ENCODE results near the gene GLYR1.

The GLYR1 gene

DNA sequence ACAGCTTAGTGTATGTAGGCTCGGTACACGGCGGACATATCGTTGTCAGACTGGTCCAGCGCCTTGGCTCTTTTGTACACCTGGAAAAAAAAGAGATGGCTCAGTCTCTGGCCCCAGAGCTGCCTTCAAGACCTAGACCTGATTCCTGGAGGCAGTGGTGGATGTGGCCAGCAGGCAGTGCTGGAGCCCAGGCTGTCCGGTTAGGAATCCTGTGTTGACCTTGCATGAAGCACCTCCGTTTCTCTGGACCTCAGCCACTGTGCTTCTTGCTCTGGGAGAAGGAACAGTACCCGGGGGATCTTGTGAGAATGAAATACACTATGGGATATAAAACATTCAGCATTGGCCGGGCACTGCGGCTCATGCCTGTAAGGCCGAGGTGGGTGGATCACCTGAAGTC is 41.9 kb downstream of the GLYR1 start:
- no peaks in the 10 kb centered on the region for H3K9me3 ChIP-seq
- TF ChIP-seq, protein P1, sequence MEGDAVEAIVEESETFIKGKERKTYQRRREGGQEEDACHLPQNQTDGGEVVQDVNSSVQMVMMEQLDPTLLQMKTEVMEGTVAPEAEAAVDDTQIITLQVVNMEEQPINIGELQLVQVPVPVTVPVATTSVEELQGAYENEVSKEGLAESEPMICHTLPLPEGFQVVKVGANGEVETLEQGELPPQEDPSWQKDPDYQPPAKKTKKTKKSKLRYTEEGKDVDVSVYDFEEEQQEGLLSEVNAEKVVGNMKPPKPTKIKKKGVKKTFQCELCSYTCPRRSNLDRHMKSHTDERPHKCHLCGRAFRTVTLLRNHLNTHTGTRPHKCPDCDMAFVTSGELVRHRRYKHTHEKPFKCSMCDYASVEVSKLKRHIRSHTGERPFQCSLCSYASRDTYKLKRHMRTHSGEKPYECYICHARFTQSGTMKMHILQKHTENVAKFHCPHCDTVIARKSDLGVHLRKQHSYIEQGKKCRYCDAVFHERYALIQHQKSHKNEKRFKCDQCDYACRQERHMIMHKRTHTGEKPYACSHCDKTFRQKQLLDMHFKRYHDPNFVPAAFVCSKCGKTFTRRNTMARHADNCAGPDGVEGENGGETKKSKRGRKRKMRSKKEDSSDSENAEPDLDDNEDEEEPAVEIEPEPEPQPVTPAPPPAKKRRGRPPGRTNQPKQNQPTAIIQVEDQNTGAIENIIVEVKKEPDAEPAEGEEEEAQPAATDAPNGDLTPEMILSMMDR (IDR thresholded peaks at IDR 0.05) = no peak
- no peaks in the 10 kb centered on the region for H3K27me3 ChIP-seq
- H3K4me3 ChIP-seq (ENCODE audit: low read depth in 1 of 2, low read length in 1 of 2) = no peak overlapping the region
- H3K27ac ChIP-seq = no peak overlapping the region
- peaks cover 31 to 37% of the 10 kb centered on the region in 2 experiments for H3K4me1 ChIP-seq (ENCODE audit: control insufficient read depth in 1 of 2, insufficient read depth in 1 of 2, low read depth in 1 of 2, low read length in 1 of 2)
- H3K36me3 ChIP-seq = peaks cover 62% of the 10 kb centered on the region

DNA sequence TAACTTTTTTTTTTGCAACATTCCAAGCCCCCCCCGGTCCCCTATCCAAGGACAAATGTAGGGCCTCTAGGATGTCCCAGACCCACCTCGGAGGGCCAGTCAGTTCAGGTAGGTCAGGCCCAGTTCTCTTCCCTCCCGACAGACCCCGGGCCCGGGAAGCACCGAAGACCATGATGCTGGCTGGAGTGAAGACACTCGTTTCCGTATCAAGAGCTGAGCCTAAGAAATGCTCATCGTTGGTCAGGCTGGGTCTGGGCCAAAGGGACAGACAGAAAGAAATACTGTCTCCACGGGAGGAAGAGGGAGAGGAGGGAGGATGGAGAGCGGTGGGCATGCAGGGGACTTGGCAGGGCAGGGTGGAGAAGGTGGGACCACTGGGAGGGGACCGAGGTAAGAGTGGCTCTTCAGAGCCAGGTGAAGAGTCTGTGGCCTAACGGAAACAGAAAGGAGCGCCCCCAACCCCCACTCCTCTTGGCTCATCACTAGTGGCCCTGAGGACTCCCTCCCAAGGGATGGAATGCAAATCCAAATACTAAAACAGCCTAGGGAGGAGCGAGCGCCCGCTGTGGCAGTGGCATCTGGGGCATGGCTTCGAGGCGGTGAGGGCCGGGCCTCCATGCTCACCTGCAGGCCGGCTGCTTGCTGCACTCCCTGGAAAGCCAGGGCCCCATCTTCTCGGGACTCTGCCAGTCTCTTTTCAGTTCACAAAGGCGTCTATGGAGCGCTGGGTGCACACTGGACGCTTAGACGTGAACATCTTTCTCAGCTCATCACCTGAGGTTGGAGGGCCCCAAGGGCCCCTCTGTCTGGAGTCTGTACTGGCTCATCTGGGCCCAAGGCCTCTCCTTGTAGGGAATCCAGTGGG is 43.0 kb downstream of the GLYR1 start:
- Histone ChIP-seq H3K27me3 (no peaks in the 10 kb centered on the region), H3K36me3 (peaks cover 58% of the 10 kb centered on the region), H3K4me1 (ENCODE audit: control insufficient read depth in 1 of 2, insufficient read depth in 1 of 2, low read depth in 1 of 2, low read length in 1 of 2) (peaks cover 33 to 40% of the 10 kb centered on the region in 2 experiments), H3K4me3 (ENCODE audit: low read depth in 1 of 2, low read length in 1 of 2) (peak overlapping the region; percentile 79 to 100), H3K27ac (peak overlapping the region; percentile 91), H3K9me3 (no peaks in the 10 kb centered on the region)
- TF ChIP-seq, protein P1 (IDR thresholded peaks at IDR 0.05) = no peak

DNA sequence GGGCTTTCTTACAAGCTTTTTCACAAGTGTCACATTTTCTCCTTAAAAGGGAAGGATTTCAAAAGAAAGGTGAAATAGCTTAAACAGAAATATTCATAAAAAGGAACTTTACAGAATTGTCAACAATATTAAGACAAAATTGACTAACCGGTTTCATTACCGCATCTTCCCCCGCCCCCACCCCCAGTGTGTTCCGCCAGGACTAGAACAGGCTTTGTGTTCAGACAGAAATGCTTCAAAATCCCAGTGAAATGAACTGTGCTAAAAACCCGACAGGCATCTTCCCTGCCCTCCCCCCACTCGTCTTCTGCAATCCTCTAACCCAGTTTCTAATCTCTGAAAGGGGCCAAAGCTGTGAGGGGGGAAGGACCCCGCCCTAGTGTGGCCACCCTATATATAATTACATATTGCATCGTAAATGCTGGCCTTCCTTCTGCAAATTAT is 43.7 kb downstream of the GLYR1 start:
- H3K4me3 ChIP-seq (ENCODE audit: low read depth in 1 of 2, low read length in 1 of 2) = peak overlapping the region; percentile 79 to 100
- TF ChIP-seq, protein P1 (IDR thresholded peaks at IDR 0.05) = no peak
- peak overlapping the region; percentile 91 for H3K27ac ChIP-seq

DNA sequence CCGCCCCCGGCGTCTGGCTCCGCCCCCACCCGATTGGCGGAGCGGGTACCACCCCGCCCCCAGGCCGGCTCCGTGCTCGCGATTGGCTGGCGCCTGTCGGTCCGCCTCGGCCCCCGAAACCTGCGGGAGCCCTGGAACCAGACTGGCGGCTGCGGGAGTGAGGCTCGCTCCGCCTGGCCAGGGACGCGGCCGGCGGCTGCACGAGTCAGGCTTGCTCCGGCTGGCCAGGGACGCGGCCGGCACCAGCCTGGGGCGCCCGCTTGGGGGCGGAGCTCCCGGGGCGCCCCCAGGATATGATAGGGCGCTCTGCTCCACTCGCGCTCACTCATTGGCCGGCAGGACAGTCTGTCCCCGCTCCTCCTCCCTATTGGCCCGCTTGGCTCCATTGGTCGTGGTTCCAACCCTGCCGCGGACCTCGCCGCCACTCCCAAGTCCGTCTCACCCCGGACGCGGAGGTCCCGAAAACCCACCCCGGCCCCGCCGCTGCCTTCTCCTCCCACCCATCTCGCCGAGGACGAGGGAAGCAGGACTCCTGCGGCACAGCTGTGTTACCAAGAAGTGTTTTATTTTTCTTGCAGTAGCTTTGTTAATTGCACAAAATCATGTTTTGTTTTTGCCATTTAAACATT is 44.3 kb downstream of the GLYR1 start:
- Histone ChIP-seq H3K4me3 (ENCODE audit: low read depth in 1 of 2, low read length in 1 of 2) (peak overlapping the region; percentile 79 to 100), H3K36me3 (peaks cover 58% of the 10 kb centered on the region), H3K27ac (peak overlapping the region; percentile 91), H3K4me1 (ENCODE audit: control insufficient read depth in 1 of 2, insufficient read depth in 1 of 2, low read depth in 1 of 2, low read length in 1 of 2) (peaks cover 33 to 40% of the 10 kb centered on the region in 2 experiments), H3K27me3 (no peaks in the 10 kb centered on the region), H3K9me3 (no peaks in the 10 kb centered on the region)
- TF ChIP-seq, protein P1 (IDR thresholded peaks at IDR 0.05) = peak; percentile 52

More for the DNA sequence above, 43.7 kb downstream of the GLYR1 start:
- Histone ChIP-seq H3K27me3 (no peaks in the 10 kb centered on the region), H3K36me3 (peaks cover 58% of the 10 kb centered on the region), H3K4me1 (ENCODE audit: control insufficient read depth in 1 of 2, insufficient read depth in 1 of 2, low read depth in 1 of 2, low read length in 1 of 2) (peaks cover 33 to 40% of the 10 kb centered on the region in 2 experiments), H3K9me3 (no peaks in the 10 kb centered on the region)

DNA sequence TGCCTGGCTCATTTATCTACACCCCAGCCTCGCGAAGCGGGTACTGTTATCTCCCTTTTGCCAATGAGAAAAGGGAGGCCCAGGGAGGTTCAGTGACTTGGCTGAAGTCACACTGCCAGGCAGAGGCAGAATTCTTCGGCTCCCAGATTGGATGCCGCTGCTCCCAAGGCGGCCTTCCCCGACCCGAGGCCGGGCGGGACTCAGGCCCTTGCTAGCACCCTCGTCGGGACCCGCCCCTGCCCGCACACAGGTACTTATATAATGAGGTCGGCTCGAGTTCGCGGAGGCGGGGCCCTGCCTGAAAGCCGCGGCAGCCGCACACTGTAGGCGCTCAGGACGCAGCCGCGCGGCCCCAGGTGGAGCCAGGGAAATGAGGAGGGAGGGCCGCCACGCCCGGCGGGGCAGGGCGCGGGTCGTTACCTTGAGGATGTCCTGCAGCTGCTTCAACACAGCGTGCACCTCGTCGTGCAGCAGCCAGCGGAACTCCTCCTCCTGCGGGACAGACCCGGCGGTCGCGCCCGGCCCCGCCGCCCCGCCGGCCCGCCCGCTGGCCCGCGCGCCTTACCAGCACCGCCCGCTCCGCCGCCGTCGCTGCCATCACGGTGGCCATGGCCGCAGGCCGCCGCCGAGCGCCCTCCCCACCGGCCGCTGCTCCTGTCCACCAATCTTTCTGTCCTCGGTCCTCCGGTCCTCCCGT is 45.0 kb downstream of the GLYR1 start, which contains the start of gene ROGDI:
Gene ROGDI (minus strand): TSS at position 672 of the 697 bp plus-strand sequence. CDS start 62 bp downstream, at position 610.
- Histone ChIP-seq H3K27ac (peak within 1 kb of the TSS; percentile 91), H3K36me3 (peaks cover 58% of the 10 kb centered on the region), H3K4me1 (ENCODE audit: control insufficient read depth in 1 of 2, insufficient read depth in 1 of 2, low read depth in 1 of 2, low read length in 1 of 2) (peaks cover 33 to 40% of the 10 kb centered on the region in 2 experiments), H3K4me3 (ENCODE audit: low read depth in 1 of 2, low read length in 1 of 2) (peak within 1 kb of the TSS; percentile 79 to 100), H3K9me3 (no peaks in the 10 kb centered on the region), H3K27me3 (no peaks in the 10 kb centered on the region)
- TF ChIP-seq, protein P1 (IDR thresholded peaks at IDR 0.05) = no peak
